Neutrophil (primary cell): Measurements from ENCODE around the gene ZBTB32.

Experiments
- H3K27ac ChIP-seq: fragments of 200-600 bp; sonication (generic); 2 replicates; pipeline ENCODE4 v1.5.1; 2016; ENCODE audit warnings: mild to moderate bottlenecking, moderate library complexity
- H3K27me3 ChIP-seq: fragments of 200-600 bp; sonication (generic); 2 replicates; pipeline ENCODE4 v1.6.0; 2016; ENCODE audit warnings: mild to moderate bottlenecking
- H3K36me3 ChIP-seq: fragments of 200-600 bp; sonication (generic); 2 replicates; pipeline ENCODE4 v1.5.1; 2017
- H3K4me1 ChIP-seq, 2 experiments: fragments of 200-600 bp in 1 of 2; sonication (generic) in 1 of 2; 1 replicate in 1 of 2; 2 replicates in 1 of 2; pipeline versions ENCODE4 v1.5.1 to v1.6.1; 2013 to 2016; ENCODE audit warnings: low read depth in 1 of 2, low read length in 1 of 2, mild to moderate bottlenecking in 1 of 2, moderate library complexity in 1 of 2; ENCODE audit not compliant: control insufficient read depth in 1 of 2, insufficient read depth in 1 of 2
- H3K4me3 ChIP-seq, 2 experiments: fragments of 200-600 bp in 1 of 2; sonication (generic) in 1 of 2; 1 replicate in 1 of 2; 2 replicates in 1 of 2; pipeline ENCODE4 v1.5.1; 2013 to 2016; ENCODE audit warnings: low read depth in 1 of 2, low read length in 1 of 2, mild to moderate bottlenecking in 1 of 2, moderate library complexity in 1 of 2
- H3K9me3 ChIP-seq: fragments of 200-600 bp; sonication (generic); 2 replicates; pipeline ENCODE4 v1.5.1; 2016
- TF ChIP-seq, protein P1 (sequence below): fragments of 200-600 bp; sonication (generic); IDR thresholded peaks from 2 replicates; pipeline ENCODE4 v1.5.1; 2016; ENCODE audit warnings: antibody characterized with exemption

ZBTB32 gene

GRCh38 chr19:35669974-35670373 lies 34.4 kb upstream of the ZBTB32 start:
- TF ChIP-seq, protein P1, sequence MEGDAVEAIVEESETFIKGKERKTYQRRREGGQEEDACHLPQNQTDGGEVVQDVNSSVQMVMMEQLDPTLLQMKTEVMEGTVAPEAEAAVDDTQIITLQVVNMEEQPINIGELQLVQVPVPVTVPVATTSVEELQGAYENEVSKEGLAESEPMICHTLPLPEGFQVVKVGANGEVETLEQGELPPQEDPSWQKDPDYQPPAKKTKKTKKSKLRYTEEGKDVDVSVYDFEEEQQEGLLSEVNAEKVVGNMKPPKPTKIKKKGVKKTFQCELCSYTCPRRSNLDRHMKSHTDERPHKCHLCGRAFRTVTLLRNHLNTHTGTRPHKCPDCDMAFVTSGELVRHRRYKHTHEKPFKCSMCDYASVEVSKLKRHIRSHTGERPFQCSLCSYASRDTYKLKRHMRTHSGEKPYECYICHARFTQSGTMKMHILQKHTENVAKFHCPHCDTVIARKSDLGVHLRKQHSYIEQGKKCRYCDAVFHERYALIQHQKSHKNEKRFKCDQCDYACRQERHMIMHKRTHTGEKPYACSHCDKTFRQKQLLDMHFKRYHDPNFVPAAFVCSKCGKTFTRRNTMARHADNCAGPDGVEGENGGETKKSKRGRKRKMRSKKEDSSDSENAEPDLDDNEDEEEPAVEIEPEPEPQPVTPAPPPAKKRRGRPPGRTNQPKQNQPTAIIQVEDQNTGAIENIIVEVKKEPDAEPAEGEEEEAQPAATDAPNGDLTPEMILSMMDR, result no peak

DNA sequence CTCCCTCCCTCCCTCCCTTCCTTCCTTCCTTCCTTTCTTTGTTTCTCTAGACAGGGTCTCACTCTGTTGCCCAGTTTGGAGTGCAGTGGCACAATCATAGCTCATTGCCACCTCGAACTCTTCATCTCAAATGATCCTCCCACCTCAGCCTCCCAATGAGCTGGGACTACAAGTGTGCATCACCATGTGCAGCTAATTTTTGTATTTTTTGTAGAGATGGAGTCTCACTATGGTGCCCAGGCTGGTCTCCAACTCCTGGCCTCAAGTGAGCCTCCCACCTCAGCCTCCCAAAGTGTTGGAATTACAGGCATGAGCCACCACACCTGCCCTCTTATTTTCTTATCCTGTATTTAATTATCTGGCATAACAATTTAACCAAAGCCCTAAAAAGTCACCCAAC lies 33.7 kb upstream of the ZBTB32 start:
- Histone ChIP-seq H3K27me3 (peaks cover 72% of the 10 kb centered on the region), H3K27ac (no peak overlapping the region), H3K4me3 (no peak overlapping the region), H3K4me1 (no peaks in the 10 kb centered on the region), H3K36me3 (peaks cover 1% of the 10 kb centered on the region), H3K9me3 (no peaks in the 10 kb centered on the region)
- TF ChIP-seq, protein P1, result no peak

More at GRCh38 chr19:35669974-35670373, 34.4 kb upstream of the ZBTB32 start:
- Histone ChIP-seq H3K27ac (no peak overlapping the region), H3K27me3 (peaks cover 65% of the 10 kb centered on the region), H3K9me3 (no peaks in the 10 kb centered on the region), H3K36me3 (peaks cover 7% of the 10 kb centered on the region), H3K4me3 (no peak overlapping the region), H3K4me1 (no peaks in the 10 kb centered on the region)

GRCh38 chr19:35671818-35672217 lies 32.5 kb upstream of the ZBTB32 start:
- Histone ChIP-seq H3K4me1 (no peaks in the 10 kb centered on the region), H3K27me3 (peaks cover 75% of the 10 kb centered on the region), H3K4me3 (no peak overlapping the region), H3K27ac (no peak overlapping the region), H3K36me3 (no peaks in the 10 kb centered on the region), H3K9me3 (no peaks in the 10 kb centered on the region)
- TF ChIP-seq, protein P1, result no peak

GRCh38 chr19:35673121-35673804 lies 31.1 kb upstream of the ZBTB32 start:
- no peak overlapping the region for H3K27ac ChIP-seq
- H3K9me3 ChIP-seq, result no peaks in the 10 kb centered on the region
- no peaks in the 10 kb centered on the region for H3K4me1 ChIP-seq
- H3K27me3 ChIP-seq, result peaks cover 71% of the 10 kb centered on the region
- H3K4me3 ChIP-seq, result no peak overlapping the region
- no peaks in the 10 kb centered on the region for H3K36me3 ChIP-seq
- TF ChIP-seq, protein P1, result no peak

GRCh38 chr19:35675589-35676140 lies 28.7 kb upstream of the ZBTB32 start:
- no peak overlapping the region for H3K27ac ChIP-seq
- H3K36me3 ChIP-seq, result no peaks in the 10 kb centered on the region
- no peaks in the 10 kb centered on the region for H3K4me1 ChIP-seq
- TF ChIP-seq, protein P1, result no peak
- peaks cover 53% of the 10 kb centered on the region for H3K27me3 ChIP-seq
- H3K4me3 ChIP-seq, result no peak overlapping the region
- no peaks in the 10 kb centered on the region for H3K9me3 ChIP-seq
